Transverse colon (tissue), 4 donors: ENCODE data around the gene GADD45B. TPM values are rescaled to one million over a fixed set of nuclear protein-coding genes. Genes with fewer than 3 reads are reported as not detected.

Source experiments
- DNase-seq: peaks from one replicate; pipeline ENCODE4 v3.0.0-alpha.2; 2019
- H3K27ac ChIP-seq, 4 donors: fragments of 200-600 bp; sonication (generic); 2 replicates each; pipeline ENCODE4 v1.5.1; 2016 to 2018; ENCODE audit warnings: inconsistent platforms in 4 of 4
- H3K27me3 ChIP-seq: fragments of 200-600 bp; sonication (generic); 2 replicates; pipeline ENCODE4 v1.5.1; 2017; ENCODE audit warnings: inconsistent platforms
- H3K36me3 ChIP-seq, 4 donors: fragments of 200-600 bp; sonication (generic); 2 replicates each; pipeline ENCODE4 v1.5.1; 2017 to 2019; ENCODE audit warnings: inconsistent platforms in 4 of 4
- H3K4me1 ChIP-seq, 4 donors: fragments of 200-600 bp; sonication (generic); 2 replicates each; pipeline ENCODE4 v1.5.1; 2017 to 2020; ENCODE audit warnings: inconsistent platforms in 4 of 4
- H3K4me3 ChIP-seq, 4 donors: fragments of 200-600 bp; sonication (generic); 1 replicate in 1 of 4; 2 replicates in 3 of 4; pipeline versions ENCODE4 v1.5.1 to v1.6.1; 2017 to 2019; ENCODE audit warnings: inconsistent platforms in 4 of 4
- H3K9me3 ChIP-seq, 2 donors: fragments of 200-600 bp; sonication (generic); 2 replicates each; pipeline ENCODE4 v1.5.1; 2017 to 2019; ENCODE audit warnings: inconsistent platforms in 2 of 2
- CTCF ChIP-seq, 5 experiments: fragments of 200-600 bp in 3 of 5; fragments of 450-650 bp in 2 of 5; sonication (generic) in 3 of 5; IDR thresholded peaks; 1 replicate in 2 of 5; 2 replicates in 3 of 5; pipeline ENCODE4 v1.5.1; 2016 to 2017; ENCODE audit warnings: antibody characterized with exemption in 5 of 5, inconsistent platforms in 3 of 5, mild to moderate bottlenecking in 2 of 5, moderate library complexity in 1 of 5
- EP300 ChIP-seq: sonication (generic); formaldehyde crosslinking; IDR thresholded peaks from one replicate; pipeline ENCODE4 v1.6.1; 2017; ENCODE audit warnings: antibody characterized with exemption, low read depth
- POLR2A ChIP-seq: fragments of 450-650 bp; IDR thresholded peaks from one replicate; pipeline ENCODE4 v1.6.1; 2016; ENCODE audit warnings: antibody characterized with exemption, mild to moderate bottlenecking, moderate library complexity
- POLR2AphosphoS5 ChIP-seq, 3 donors: sonication (generic); formaldehyde crosslinking; IDR thresholded peaks; one replicate each; pipeline ENCODE4 v1.6.1; 2016; ENCODE audit warnings: antibody characterized with exemption in 3 of 3
- WGBS, 2 donors: methylation state at CpG; one replicate each; pipeline ENCODE4 v1.1.5; 2018; ENCODE audit warnings: low coverage in 1 of 2; 5-methylcytosine and 5-hydroxymethylcytosine counted together
- in situ Hi-C, 4 donors: fragments of 200-750 bp; cut with MboI; loops; one replicate each; pipeline versions ENCODE4 v1.15.0 to v1.15.1; 2017; ENCODE audit warnings: low sequenced_read_pairs in 3 of 4, low pct_ligation_motif_present in 1 of 4, low pct_unique_long_range_greater_than_20kb in 1 of 4
- intact Hi-C: fragments of 100-400 bp; cut with DNase I; formaldehyde crosslinking; loops from one replicate; pipeline ENCODE4 v1.15.1; 2023; ENCODE audit warnings: low total_unique reads
- total RNA-seq, 4 donors: library from RNA; depleted of rRNA; stranded (reverse); fragments of >200 nt; gene quantifications; one replicate each; pipeline ENCODE4 v1.1.0, GENCODE V29; 2016

GADD45B gene
- total RNA-seq, 4 donors from 2014 or later: 59.0 to 280 (median 167) TPM

GRCh38 chr19:2511991-2512390 is 36.1 kb downstream of the GADD45B start:
- H3K9me3 ChIP-seq: no peaks in the 10 kb centered on the region
- WGBS, 2 donors: 62% methylated on average over 18 of the region's 21 CpGs; no CpG with 5 or more reads in 1 of the 2 donors
- intact Hi-C loops (no loop called here), in situ Hi-C loops (no loop called here)
- H3K4me3 ChIP-seq: no peak overlapping the region
- no peak for DNase-seq
- peaks cover 0 to 8% (median 2%) of the 10 kb centered on the region in 4 donors for H3K4me1 ChIP-seq
- H3K27ac ChIP-seq: no peak overlapping the region
- peaks cover 3% of the 10 kb centered on the region for H3K27me3 ChIP-seq
- H3K36me3 ChIP-seq: no peaks in the 10 kb centered on the region
- no peak for TF ChIP-seq POLR2A

GRCh38 chr19:2512523-2513431 is 36.9 kb downstream of the GADD45B start:
- H3K4me3 ChIP-seq: no peak overlapping the region
- H3K9me3 ChIP-seq: no peaks in the 10 kb centered on the region
- H3K36me3 ChIP-seq: no peaks in the 10 kb centered on the region
- no peak for TF ChIP-seq POLR2A
- TF ChIP-seq EP300: no peak
- TF ChIP-seq CTCF (IDR thresholded peaks at IDR 0.05): no peak
- no peak for TF ChIP-seq POLR2AphosphoS5 (IDR thresholded peaks at IDR 0.05)
- peaks cover 0 to under 1% (median 0%) of the 10 kb centered on the region in 4 donors for H3K4me1 ChIP-seq
- peaks cover 3% of the 10 kb centered on the region for H3K27me3 ChIP-seq
- DNase-seq: no peak
- no peak overlapping the region for H3K27ac ChIP-seq
- intact Hi-C loops: no loop called here
- 80 to 86% methylated on average over 15 to 28 of the region's 41 CpGs for WGBS, 2 donors
- in situ Hi-C loops: no loop called here

- Histone ChIP-seq H3K36me3 (no peaks in the 10 kb centered on the region), H3K27ac (no peak overlapping the region), H3K9me3 (no peaks in the 10 kb centered on the region), H3K4me1 (no peaks in the 10 kb centered on the region), H3K4me3 (no peak overlapping the region), H3K27me3 (peaks cover 3% of the 10 kb centered on the region)
- intact Hi-C loops: no loop called here
- no peak for DNase-seq
- TF ChIP-seq POLR2AphosphoS5 (IDR thresholded peaks at IDR 0.05) (no peak), EP300 (no peak), POLR2A (no peak), CTCF (IDR thresholded peaks at IDR 0.05) (no peak)
- WGBS, 2 donors: 94 to 100% methylated on average over 3 to 16 of the region's 16 CpGs
- in situ Hi-C loops: no loop called here
Observed at GRCh38 chr19:2514981-2515518, 39.1 kb downstream of the GADD45B start.

GRCh38 chr19:2516727-2517126 is 40.8 kb downstream of the GADD45B start:
- no peak overlapping the region for H3K27ac ChIP-seq
- H3K36me3 ChIP-seq: no peaks in the 10 kb centered on the region
- no peak for TF ChIP-seq CTCF (IDR thresholded peaks at IDR 0.05)
- TF ChIP-seq POLR2AphosphoS5 (IDR thresholded peaks at IDR 0.05): no peak
- TF ChIP-seq POLR2A: no peak
- no peak for TF ChIP-seq EP300
- no peak for DNase-seq
- H3K4me3 ChIP-seq: no peak overlapping the region
- no peaks in the 10 kb centered on the region for H3K9me3 ChIP-seq
- peaks cover 3% of the 10 kb centered on the region for H3K27me3 ChIP-seq
- H3K4me1 ChIP-seq: no peaks in the 10 kb centered on the region
- intact Hi-C loops: no loop called here
- WGBS, 2 donors: 87% methylated on average over 17 of the region's 18 CpGs; no CpG with 5 or more reads in 1 of the 2 donors
- in situ Hi-C loops: no loop called here
